NCI-H526 (cell line): ENCODE measurements around the gene MLLT1.

Source experiments
- DNase-seq, 2 experiments: peaks; one replicate each; lab custom pipeline; 2025; lab: John Stamatoyannopoulos, UW

MLLT1 gene

DNA sequence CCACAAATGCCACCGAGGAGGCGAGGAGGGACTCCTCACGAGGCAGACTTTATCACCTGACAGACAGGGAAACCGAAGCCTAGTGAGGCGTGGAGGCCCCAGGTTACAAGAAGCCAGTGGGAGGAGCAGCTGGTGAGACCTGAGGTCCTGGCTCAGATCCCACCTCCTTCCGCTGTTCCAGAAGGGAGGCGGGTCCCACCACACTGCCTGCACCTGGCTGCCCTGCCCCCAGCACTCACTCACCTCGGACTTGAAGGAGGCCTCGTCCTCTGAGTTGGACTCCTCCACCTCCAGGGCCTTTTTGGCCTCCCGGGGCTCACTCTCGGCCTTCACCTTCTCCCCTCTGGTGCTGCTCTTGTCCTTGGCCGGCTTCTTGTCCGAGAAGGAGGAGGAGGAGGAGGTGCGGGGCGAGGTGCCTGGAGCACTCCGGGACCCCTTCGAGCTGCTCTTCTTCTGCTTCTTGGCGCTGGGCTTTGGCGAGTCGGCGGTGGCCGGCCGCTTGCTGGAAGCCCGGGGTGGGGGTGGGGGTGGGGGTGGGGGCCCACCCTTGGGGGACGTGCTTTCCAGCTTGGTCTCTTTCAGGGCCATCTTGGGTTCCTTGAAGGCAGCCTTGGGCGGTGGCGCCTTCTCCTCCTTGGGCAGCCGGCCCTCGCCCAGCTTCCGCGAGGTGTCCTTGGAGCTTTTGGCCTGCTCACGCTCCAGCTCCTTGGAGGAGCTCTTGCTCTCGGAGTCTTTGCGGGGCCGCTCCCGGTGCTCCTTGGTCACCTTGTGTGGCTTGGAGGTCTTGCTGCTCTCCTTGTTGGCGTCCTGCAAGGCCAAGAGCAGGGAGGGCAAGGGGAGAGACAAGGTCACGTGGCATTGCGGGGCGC is 57.7 kb downstream of the MLLT1 start:
- DNase-seq = no peak

DNA sequence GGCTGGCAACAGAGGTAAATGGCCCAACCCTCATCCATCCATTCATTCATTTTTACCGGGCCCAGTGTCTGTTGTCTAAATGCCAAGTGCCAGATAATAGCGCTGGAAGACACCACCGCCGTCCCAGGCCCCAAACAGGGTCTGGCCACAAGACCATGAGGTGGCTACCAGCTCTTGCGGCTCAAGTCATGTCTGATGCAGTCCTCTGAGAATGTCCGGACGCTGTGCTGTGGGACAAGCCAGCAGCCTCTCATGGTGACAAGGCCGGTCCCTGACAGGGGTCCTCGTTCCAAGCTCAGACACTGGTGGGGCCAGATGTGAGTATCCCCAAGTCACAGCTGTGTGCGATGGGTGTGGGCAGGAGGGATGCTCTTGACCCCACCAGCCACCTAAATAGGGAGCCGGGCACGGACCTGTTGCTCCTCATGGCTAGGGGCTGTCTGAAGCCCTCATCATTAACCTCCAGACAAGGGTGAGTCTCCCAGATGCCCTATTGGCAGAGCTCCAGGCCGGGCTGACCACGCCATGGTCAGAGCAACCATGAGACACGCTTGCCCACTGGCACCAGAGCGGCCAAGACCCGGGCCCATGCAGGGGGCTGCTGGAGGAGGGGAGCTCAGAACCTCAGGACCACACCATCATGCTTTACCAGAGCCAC is 58.4 kb downstream of the MLLT1 start:
- DNase-seq = no peak

- no peak for DNase-seq
Measured at GRCh38 chr19:6220385-6221191, 59.2 kb downstream of the MLLT1 start.

DNA sequence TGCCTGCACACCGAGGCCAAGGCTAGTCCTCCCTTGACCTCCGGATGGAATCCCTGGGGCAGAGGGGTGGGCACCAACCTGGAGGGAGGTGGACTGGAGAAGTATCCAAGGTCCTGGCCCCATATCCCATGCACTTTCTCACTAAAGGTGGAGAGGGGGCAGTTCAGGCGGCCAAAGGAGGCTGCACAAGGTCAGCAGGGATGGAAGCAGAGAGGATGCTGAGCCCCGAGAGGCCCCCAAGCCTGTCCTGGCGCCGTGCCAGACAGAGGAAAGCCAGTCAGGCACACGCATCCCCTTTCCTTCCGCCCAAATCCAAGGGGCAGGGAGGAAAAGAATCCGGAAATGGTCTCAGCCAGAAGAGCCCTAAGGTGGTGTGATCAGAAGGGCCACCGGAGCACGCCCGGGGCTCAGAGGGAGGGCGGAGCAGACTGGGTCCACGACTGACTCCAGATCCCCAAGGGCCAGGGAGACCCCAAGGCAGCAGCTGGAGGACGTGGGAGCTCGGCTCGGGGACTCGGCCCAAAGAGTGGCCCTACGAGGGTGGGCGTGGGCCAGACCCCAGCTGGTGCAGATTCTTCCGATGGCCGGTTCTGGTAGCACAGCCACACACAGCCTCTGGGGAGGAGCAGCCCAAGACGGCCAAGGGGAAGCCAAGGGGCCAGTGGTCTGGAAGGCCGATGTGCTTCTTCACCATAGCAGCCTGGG is 60.0 kb downstream of the MLLT1 start:
- DNase-seq = no peak

GRCh38 chr19:6219147-6219525 is 60.6 kb downstream of the MLLT1 start:
- no peak for DNase-seq

DNA sequence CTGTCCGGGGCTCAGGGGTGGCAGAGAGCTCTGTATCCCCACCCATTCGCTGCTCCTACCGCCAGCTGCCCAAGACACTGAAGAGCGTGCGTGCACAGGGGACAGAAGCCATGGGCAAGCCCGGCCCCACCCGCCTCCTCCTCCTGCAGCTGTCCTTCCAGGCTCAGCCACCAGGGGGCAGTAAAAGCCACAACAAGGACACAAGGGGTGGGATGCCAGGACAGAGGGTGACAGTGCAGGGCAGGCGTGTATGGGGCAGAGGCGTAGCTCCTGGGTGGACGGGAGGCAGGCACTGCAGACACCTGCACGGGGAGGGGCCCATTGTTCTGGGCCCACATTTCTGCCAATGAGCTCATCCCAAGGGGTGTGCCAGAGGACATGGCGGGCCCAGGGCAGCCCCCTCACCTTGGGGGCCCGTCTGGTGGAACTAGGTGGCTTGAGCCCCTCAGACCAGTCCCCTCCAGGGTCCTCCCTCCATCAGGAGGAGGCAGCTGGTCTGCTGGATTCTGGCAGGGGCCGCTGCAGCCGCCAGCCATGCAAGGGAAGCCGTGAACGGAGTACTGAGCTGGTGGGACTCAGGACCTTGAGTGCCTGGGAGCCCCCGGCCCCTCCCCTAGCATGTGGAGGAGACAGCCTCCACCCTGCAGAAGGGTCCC is 61.2 kb downstream of the MLLT1 start:
- peak; percentile 43 to 79 for DNase-seq

- no peak for DNase-seq
Measured at GRCh38 chr19:6217752-6218334, 61.9 kb downstream of the MLLT1 start.

DNA sequence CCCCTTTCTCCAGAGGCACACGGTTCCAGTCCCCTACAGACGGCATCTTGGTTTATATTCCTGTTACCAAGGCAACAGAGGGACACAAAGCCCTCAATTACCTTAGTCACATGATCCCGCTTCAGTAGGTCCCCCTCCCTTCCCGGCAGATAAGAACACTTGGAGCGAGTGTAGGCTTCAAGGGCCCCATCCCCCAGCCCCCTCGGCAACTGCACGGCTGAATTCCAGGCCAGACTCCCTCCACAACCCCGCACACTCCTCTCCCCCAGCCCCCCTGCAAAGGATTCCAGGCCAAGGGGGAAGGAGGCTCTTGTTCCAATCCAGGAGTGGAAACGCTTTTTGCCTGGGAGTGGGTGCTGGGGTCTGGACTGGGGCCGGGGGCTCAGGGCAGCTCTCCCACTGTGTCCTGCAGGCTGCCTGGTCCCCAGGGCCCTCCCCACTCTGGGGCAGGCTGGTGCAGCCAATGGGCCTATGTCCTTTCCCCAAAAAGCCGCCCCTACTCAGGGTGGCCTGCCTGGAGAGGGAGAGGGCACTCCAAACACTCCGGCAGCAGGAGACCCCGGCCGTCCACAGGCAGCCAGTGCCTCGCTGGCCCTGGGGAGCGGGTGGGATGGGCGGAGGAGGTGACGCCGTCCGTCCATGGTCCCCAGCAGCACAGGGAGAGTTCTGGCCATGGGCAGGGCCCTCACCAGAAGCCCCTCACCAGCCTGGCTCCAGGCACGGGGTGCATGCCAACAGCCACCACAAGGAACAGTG is 62.6 kb downstream of the MLLT1 start:
- peak in 1 of 2 experiments; percentile 15 for DNase-seq

GRCh38 chr19:6216236-6216995 is 63.4 kb downstream of the MLLT1 start:
- no peak for DNase-seq

DNA sequence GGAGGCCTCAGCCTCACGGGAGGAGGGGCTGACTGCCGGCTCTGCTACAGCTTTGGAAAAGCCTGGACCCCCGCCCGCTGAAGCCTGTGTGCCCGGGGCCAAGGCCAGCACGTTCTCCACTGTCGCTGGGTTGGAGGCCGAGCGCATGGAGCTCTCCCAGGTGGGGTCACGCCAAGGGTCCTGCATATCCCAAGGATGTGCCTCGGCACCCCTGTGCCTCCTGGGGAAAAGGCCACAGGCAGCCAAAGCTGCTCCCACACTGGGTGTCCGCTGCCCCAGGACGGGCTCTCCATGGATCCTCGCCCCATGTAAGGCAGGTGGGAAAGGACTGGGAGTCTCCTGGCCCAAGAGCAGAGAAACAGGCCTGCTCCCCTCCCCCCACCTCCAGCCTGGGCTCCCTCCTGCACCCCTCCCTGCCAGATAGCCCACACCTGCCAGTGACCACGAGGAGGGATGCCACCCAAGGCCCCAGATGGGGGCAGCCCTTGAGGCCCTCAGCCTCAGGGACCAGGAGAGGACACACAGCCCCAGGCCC is 64.0 kb downstream of the MLLT1 start:
- no peak for DNase-seq

- DNase-seq = no peak
Measured at GRCh38 chr19:6214881-6215541, 64.8 kb downstream of the MLLT1 start.

- no peak for DNase-seq
Measured at GRCh38 chr19:6213696-6214641, 65.8 kb downstream of the MLLT1 start.

DNA sequence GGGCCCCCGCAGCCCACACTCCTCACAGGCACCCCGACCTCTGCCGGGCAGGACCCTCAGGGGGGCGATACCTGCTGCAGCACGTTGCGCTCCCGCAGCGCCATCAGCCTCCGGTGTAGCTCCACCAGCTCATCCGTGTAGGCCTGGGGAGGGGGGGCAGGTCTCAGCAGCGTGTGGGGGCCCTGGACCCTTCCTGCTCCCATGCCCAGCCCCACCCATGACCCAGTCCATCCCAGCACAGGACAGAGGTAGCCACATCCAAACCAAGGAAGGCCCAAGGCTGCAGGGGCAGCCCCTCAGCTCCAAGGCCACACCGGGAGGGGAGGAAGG is 66.5 kb downstream of the MLLT1 start:
- DNase-seq = no peak

- DNase-seq = no peak
Measured at GRCh38 chr19:6212403-6213265, 67.1 kb downstream of the MLLT1 start.

GRCh38 chr19:6211632-6212402 is 68.0 kb downstream of the MLLT1 start:
- DNase-seq = no peak
